Measurements from ENCODE around the gene AIM2. TPM values are rescaled to one million over a fixed set of nuclear protein-coding genes. Genes with fewer than 3 reads are reported as not detected.
"Not testable (repeated sequence)": the region's sequence is repeated elsewhere in the genome, so short reads cannot be mapped to it uniquely, and the experiment has no call there.

AIM2 gene
- total RNA-seq, 1 donor from 2014 or later, result 4.3 TPM

GRCh38 chr1:159079525-159079924, 3.0 kb upstream of the AIM2 start:
- peak; percentile 10 for DNase-seq (ENCODE audit: low spot score)

- no peak for DNase-seq (ENCODE audit: low spot score)
Measured at GRCh38 chr1:159077120-159077961, 775 bp upstream of the AIM2 start.

- peak; percentile 72 for DNase-seq (ENCODE audit: low spot score)
Measured at GRCh38 chr1:159071970-159072582, 4.5 kb downstream of the AIM2 start.

GRCh38 chr1:159068886-159069285, 7.7 kb downstream of the AIM2 start:
- no peak for DNase-seq (ENCODE audit: low spot score)

- peak; percentile 51 for DNase-seq (ENCODE audit: low spot score)
Measured at GRCh38 chr1:159067699-159068621, 8.6 kb downstream of the AIM2 start.

GRCh38 chr1:159066108-159066507, 10.5 kb downstream of the AIM2 start:
- no peak for DNase-seq (ENCODE audit: low spot score)

GRCh38 chr1:159065106-159065505, 11.5 kb downstream of the AIM2 start:
- DNase-seq (ENCODE audit: low spot score), result no peak

- no peak for DNase-seq (ENCODE audit: low spot score)
Measured at GRCh38 chr1:159058751-159059150, 17.8 kb downstream of the AIM2 start.

- DNase-seq (ENCODE audit: low spot score), result no peak
Measured at GRCh38 chr1:159056069-159056698, 20.4 kb downstream of the AIM2 start.

GRCh38 chr1:159055181-159055641, 21.4 kb downstream of the AIM2 start:
- peak; percentile 87 for DNase-seq (ENCODE audit: low spot score)

GRCh38 chr1:159054427-159054826, 22.1 kb downstream of the AIM2 start:
- DNase-seq (ENCODE audit: low spot score), result no peak

- no peak for DNase-seq (ENCODE audit: low spot score)
Measured at GRCh38 chr1:159051436-159051835, 25.1 kb downstream of the AIM2 start.

GRCh38 chr1:159046486-159046885, 30.1 kb downstream of the AIM2 start:
- not testable (repeated sequence) for DNase-seq (ENCODE audit: low spot score)

- DNase-seq (ENCODE audit: low spot score), result no peak
Measured at GRCh38 chr1:159040893-159041724, 35.5 kb downstream of the AIM2 start.

GRCh38 chr1:159040206-159040605, 36.4 kb downstream of the AIM2 start:
- peak; percentile 14 for DNase-seq (ENCODE audit: low spot score)

- no peak for DNase-seq (ENCODE audit: low spot score)
Measured at GRCh38 chr1:159030877-159031447, 45.6 kb downstream of the AIM2 start.

- DNase-seq (ENCODE audit: low spot score), result no peak
Measured at GRCh38 chr1:159030311-159030710, 46.3 kb downstream of the AIM2 start.

- DNase-seq (ENCODE audit: low spot score), result not testable (repeated sequence)
Measured at GRCh38 chr1:159026841-159027240, 49.7 kb downstream of the AIM2 start.

GRCh38 chr1:159025043-159025442, 51.5 kb downstream of the AIM2 start:
- DNase-seq (ENCODE audit: low spot score), result no peak

- DNase-seq (ENCODE audit: low spot score), result no peak
Measured at GRCh38 chr1:159023723-159024122, 52.8 kb downstream of the AIM2 start.
